ENCODE data around the gene PLCB1.

DNA sequence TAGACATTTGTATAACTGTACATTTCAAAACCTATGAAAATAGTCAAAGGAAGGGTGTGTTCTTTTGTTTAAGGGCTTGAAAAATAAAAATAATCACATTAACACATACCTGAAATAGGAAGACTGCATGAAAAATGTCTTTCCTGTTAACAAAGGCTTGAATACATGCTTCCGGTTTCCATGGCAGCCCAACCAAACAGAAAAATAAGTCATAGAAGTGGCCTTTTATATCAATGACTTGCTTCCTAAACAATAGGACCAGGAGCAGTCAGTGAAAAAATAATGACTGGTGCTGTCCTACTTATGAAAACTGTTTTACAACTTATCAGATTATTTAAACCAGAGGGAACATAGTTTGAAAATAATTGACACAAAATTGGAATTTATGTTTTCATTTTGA is 524.3 kb downstream of the PLCB1 start:
- no peak for TF ChIP-seq GATA3 (IDR thresholded peaks at IDR 0.05; ENCODE audit: low read depth, low read length)
- no peak for TF ChIP-seq GATA2 (IDR thresholded peaks at IDR 0.05; ENCODE audit: low read depth, low read length)
